GM12872 (cell line): Measurements from ENCODE around the gene CNTN4.

ENCODE experiments used
- CTCF ChIP-seq: IDR thresholded peaks from 3 replicates; pipeline ENCODE4 v1.5.1; 2011; ENCODE audit warnings: low read depth, mild to moderate bottlenecking, low read length, moderate library complexity; ENCODE audit not compliant: insufficient read depth

CNTN4 gene

GRCh38 chr3:2311022-2311421, 212.4 kb downstream of the CNTN4 start:
- no peak for TF ChIP-seq CTCF

GRCh38 chr3:2317521-2317920, 218.9 kb downstream of the CNTN4 start:
- no peak for TF ChIP-seq CTCF

GRCh38 chr3:2334921-2335320, 236.3 kb downstream of the CNTN4 start:
- no peak for TF ChIP-seq CTCF

GRCh38 chr3:2343031-2343682, 244.5 kb downstream of the CNTN4 start:
- TF ChIP-seq CTCF = no peak

DNA sequence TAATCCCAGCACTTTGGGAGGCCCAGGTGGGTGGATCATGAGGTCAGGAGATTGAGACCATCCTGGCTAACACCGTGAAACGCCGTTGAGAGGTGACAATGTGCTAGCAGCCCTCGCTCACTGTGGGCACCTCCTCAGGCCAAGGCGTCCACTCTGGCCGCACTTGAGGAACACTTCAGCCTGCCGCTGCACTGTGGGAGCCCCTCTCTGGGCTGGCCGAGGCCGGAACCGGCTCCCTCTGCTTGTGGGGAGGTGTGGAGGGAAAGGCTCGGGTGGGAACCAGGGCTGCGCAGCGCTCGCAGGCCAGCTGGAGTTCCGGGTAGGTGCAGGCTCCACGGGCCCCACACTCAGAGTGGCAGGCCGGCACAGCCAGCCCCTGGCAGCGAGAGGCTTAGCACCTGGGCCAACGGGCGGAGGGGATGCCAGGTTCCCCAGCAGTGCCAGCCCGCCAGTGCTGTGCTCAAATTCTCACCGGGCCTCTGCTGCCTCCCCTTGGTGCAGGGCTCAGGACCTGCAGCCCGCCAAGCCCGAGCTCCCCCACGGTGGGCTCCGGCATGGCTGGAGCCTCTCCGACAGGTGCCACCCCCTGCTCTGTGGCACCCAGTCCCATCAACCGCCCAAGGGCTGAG, 253.6 kb downstream of the CNTN4 start:
- TF ChIP-seq CTCF = no peak

- TF ChIP-seq CTCF = no peak
Measured at GRCh38 chr3:2354702-2355101, 256.0 kb downstream of the CNTN4 start.

GRCh38 chr3:2356298-2356950, 257.8 kb downstream of the CNTN4 start:
- TF ChIP-seq CTCF = no peak
